ENCODE results near the gene GALNT18.

DNA sequence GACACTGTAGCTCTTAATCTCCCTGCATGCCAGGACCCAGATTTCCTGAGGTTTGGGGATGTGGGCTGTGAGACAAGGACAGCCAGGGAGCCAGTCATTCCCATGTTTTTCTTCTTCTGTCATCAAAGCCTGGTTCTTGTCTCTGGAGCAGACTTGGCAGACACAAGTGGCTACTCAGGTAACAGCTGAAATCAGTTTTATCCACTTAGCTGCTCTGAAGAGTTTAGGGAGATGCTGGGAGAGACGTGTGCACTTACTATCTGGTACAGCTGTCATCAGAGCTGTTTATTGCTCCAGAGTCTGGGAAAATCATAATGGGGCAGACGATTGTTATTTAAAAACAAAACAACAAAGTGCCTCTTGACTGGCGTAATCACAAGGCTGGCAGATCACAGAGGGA, 325.4 kb downstream of the GALNT18 start:
- TF ChIP-seq, protein P1, sequence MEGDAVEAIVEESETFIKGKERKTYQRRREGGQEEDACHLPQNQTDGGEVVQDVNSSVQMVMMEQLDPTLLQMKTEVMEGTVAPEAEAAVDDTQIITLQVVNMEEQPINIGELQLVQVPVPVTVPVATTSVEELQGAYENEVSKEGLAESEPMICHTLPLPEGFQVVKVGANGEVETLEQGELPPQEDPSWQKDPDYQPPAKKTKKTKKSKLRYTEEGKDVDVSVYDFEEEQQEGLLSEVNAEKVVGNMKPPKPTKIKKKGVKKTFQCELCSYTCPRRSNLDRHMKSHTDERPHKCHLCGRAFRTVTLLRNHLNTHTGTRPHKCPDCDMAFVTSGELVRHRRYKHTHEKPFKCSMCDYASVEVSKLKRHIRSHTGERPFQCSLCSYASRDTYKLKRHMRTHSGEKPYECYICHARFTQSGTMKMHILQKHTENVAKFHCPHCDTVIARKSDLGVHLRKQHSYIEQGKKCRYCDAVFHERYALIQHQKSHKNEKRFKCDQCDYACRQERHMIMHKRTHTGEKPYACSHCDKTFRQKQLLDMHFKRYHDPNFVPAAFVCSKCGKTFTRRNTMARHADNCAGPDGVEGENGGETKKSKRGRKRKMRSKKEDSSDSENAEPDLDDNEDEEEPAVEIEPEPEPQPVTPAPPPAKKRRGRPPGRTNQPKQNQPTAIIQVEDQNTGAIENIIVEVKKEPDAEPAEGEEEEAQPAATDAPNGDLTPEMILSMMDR (conservative IDR thresholded peaks at IDR 0.05; ENCODE audit: low read depth, low read length), result no peak
- no peak for TF ChIP-seq POLR2A (IDR thresholded peaks at IDR 0.05; ENCODE audit: low read depth, low read length)

Measured in IMR-90 (cell line).